D721Med (cell line): ENCODE results near the gene POU3F1.

Experiments used
- DNase-seq: peaks from one replicate; pipeline ENCODE4 v3.0.0; 2011; ENCODE audit warnings: low spot score; ENCODE audit not compliant: insufficient read length
- FAIRE-seq: peaks from 2 replicates; lab custom pipeline; 2011; peaks lifted over from hg19 to GRCh38; lab: Jason Lieb, UNC
- CTCF ChIP-seq: IDR thresholded peaks from 2 replicates; pipeline ENCODE4 v1.5.1; 2012; ENCODE audit warnings: mild to moderate bottlenecking, control low read depth; ENCODE audit not compliant: insufficient read depth; ENCODE audit errors: missing control alignments

Gene POU3F1

GRCh38 chr1:38009841-38010180 lies 36.8 kb downstream of the POU3F1 start:
- DNase-seq (no peak), FAIRE-seq (no peak)
- no peak for TF ChIP-seq CTCF

- no peak for TF ChIP-seq CTCF
- FAIRE-seq (no peak), DNase-seq (no peak)
Observed at GRCh38 chr1:38009088-38009840, 37.3 kb downstream of the POU3F1 start.

- FAIRE-seq = no peak
- no peak for TF ChIP-seq CTCF
- no peak for DNase-seq
Observed at GRCh38 chr1:38006008-38006828, 40.4 kb downstream of the POU3F1 start.

- no peak for DNase-seq
- no peak for FAIRE-seq
Observed at GRCh38 chr1:38005195-38006007, 41.2 kb downstream of the POU3F1 start, which contains the start of gene FHL3. Gene FHL3, minus strand, starts transcription at chr1:38005514. Its CDS starts 6,102 bp downstream, at chr1:37999412.

GRCh38 chr1:38004284-38005108 lies 42.1 kb downstream of the POU3F1 start:
- DNase-seq (no peak), FAIRE-seq (no peak)
- TF ChIP-seq CTCF = no peak

More at GRCh38 chr1:38005195-38006007, 41.2 kb downstream of the POU3F1 start, which contains the start of gene FHL3:
- TF ChIP-seq CTCF = no peak

GRCh38 chr1:38003261-38004250 lies 43.0 kb downstream of the POU3F1 start:
- no peak for FAIRE-seq
- TF ChIP-seq CTCF = no peak
- DNase-seq = no peak
